ENCODE data around the gene RPUSD3.
"Not testable (repeated sequence)": the region's sequence is repeated elsewhere in the genome, so short reads cannot be mapped to it uniquely, and the experiment has no call there.

The RPUSD3 gene

DNA sequence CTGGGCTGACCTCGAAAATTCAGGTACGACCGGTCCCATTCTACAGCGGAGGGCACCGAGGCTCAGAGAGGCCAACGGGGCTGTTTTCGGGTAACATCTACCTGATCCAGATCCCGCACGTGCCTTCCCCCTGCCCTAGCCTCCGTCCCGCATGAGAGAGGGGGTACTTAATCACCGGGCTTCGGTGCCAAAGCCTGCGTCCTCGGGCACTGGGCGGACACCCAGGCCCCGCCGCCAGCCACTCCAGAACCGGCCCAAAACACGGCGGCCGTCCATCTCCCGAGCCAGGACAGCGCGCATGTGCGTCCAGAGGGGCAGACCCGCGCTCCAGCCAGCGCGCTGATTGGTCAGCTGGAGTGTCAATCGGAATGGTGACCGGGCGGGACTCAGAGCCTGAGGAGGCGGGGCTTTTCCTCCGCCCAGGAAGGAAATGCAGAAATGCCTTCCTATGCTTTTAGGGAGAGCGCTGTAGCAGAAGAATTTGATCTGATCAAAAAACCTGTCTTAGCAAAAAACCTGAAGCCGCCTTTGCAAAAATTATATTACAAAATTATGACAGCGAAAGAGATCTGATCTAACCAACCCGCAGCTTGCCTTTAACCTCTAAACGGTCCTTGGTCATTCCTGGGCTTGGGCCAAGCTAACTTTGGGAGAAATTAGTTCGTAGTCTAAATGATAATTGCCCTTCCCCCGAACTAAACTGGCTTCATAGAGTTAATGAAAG is at the start of gene RPUSD3:
TSS of gene RPUSD3 (minus strand) at position 294 of the 724 bp plus-strand sequence. CDS start at position 276, 18 bp downstream.
- peak; percentile 83 for DNase-seq (ENCODE audit: low spot score)

DNA sequence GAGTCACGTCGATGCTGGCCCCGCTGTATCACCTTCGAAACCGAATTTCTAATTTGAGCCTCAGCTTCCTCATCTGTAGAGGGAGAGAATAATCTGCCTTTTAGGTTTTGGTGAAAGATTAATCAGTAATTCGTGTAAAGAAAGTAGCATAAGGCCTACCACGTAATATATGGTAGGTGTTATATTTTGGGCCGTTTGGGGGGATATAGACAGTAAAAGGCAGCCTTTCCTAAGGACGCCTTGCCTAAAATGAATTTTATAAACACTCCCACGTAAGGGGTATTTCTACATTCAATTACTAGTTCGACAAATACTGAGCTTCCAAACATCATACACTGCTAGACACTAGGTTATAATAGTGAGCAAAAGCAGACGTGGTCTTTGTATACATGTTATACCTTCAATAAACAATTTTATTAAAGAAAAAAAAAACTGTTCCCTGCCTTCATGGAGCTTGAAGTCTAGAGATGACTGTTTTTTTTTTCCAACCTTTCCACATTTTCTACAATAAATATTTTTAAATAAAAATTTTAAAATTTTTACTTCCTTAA is 47.3 kb upstream of the RPUSD3 start:
- no peak for DNase-seq (ENCODE audit: low spot score)

- DNase-seq (ENCODE audit: low spot score) = peak; percentile 75
These were observed 46.7 kb upstream of the RPUSD3 start, which contains the start of gene JAGN1 for GRCh38 chr3:9890249-9891071. TSS of gene JAGN1 (plus strand) at chr3:9890610. CDS start at chr3:9890723, 113 bp downstream.

- no peak for DNase-seq (ENCODE audit: low spot score)
These were observed 45.6 kb upstream of the RPUSD3 start for GRCh38 chr3:9889405-9889804.

DNA sequence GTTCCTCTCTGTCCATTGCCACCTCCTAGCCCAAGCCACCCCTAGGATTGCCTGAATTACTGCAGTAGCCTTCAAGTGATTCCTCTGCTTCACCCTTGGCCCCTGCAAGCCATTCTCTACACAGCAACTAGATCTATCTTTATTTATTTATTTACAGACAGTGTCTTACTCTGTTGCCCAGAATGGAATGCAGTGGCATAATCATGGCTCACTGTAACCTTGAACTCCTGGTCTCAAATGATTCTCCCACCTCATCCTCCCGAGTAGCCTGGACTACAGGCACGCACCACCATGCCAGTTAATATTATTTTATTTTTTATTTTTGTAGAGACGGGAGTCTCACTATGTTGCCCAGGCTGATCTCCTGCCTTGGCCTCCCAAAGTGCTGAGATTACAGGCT is 44.7 kb upstream of the RPUSD3 start:
- no peak for DNase-seq (ENCODE audit: low spot score)

- DNase-seq (ENCODE audit: low spot score) = no peak
These were observed 43.7 kb upstream of the RPUSD3 start for GRCh38 chr3:9887480-9887879.

DNA sequence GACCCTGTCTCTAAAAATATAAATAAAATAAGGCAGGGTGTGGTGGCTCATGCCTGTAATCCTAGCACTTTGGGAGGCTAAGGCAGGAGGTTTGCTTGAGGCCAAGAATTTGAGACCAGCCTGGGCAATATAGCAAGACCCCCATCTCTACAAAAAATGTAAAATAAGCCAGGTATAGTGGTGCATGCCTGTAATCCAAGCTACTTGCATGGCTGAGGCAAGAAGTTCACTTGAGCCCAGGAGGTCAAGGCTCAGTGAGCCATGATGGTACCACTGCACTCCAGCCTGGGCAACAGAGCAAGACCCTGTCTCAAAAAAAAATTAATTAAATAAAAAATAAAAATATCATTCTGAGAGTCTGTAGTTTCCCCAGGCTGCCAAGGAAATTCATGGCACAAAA is 42.5 kb upstream of the RPUSD3 start:
- no peak for DNase-seq (ENCODE audit: low spot score)

DNA sequence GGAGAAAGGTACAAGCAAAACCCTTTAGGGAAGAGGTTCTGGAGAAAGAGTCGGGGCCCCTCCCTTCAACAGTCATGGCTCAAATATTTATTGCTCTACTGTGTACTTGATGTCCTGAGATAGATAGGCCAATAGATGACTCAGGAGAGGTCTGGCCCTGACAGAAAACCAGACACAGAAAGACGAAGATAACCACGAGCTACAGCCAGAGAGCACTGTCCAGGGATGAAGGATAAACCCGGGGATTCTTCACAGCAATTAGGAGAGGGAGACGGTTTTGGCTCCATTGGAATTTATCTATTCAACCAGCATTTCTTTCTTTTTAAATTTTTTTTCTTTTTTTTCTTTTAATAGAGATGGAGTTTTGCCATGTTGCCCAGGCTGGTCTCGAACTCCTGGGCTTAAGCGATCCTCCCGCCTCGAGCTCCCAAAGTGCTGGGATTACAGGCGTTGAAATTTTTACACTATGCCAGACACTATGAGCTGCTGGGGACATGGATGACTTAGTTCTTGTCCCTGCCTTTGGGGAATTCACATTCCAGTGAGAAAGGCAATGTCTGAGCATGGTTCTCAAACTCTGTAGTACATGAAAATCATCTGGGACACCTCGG is 40.9 kb upstream of the RPUSD3 start:
- peak; percentile 90 for DNase-seq (ENCODE audit: low spot score)

- DNase-seq (ENCODE audit: low spot score) = no peak
These were observed 40.1 kb upstream of the RPUSD3 start for GRCh38 chr3:9883706-9884554.

GRCh38 chr3:9881441-9881840 is 37.6 kb upstream of the RPUSD3 start:
- DNase-seq (ENCODE audit: low spot score) = no peak

- DNase-seq (ENCODE audit: low spot score) = no peak
These were observed 36.2 kb upstream of the RPUSD3 start, which contains the start of gene CIDEC for GRCh38 chr3:9879830-9880549. TSS of gene CIDEC (minus strand) at chr3:9880253. CDS start at chr3:9878486, 1,767 bp downstream.

DNA sequence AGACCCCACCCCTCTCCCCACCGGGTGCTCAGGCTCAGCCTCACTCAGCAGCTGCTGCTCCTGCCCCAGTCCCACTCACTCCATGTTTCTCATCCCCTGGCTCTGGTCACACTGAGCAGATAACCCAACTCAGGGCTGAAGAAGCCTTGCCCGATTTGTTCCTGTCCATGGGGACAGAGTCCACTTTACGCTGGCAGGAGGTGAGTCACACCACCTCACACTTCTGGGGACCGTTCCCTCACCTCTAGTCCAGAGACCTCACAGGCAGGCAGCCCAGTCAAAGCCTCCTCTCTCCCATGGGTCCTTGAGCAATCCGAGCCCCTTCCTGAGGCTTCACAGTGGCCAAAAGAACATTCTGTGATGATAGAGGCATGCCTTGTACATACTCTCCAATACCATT is 34.9 kb upstream of the RPUSD3 start:
- peak; percentile 53 for DNase-seq (ENCODE audit: low spot score)

DNA sequence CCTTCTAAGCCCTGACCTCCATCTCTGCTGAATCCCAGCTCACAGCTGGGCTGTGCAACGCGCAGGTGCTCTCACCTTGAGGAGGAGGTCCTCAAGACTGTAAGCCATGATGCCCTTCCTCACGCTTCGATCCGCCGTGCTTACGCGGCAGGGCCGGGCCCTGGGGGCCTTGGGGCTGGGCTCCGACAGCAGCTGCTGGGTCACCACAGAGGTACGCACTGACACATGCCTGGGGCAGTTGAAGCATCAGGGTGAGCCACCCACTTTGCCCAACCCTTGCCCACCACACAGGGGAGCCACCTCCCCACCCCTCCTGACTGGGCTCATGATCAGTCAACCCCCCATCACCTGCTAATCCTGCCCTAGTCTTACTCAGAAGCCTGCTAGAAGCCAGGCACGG is 33.2 kb upstream of the RPUSD3 start:
- DNase-seq (ENCODE audit: low spot score) = no peak

GRCh38 chr3:9876255-9876654 is 32.4 kb upstream of the RPUSD3 start:
- DNase-seq (ENCODE audit: low spot score) = not testable (repeated sequence)

DNA sequence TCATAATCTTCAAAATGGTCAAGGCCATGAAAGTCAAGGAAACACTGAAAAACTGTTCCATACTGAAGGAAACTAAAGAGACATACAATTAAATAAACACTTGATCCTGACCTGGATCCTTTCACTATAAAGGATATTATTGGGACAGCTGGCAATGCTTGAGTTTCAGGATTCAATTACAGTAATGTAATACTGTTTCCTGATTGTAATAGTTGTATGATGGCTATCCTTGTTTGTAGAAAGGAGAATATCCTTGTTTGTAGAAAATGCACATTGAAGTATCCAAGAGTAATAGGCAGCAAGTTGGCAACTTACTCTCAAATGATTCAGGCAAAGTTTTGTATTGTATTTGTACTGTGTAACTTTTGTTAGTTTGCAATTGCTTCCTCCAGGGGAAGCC is 31.6 kb upstream of the RPUSD3 start:
- no peak for DNase-seq (ENCODE audit: low spot score)

GRCh38 chr3:9872067-9872466 is 28.3 kb upstream of the RPUSD3 start:
- not testable (repeated sequence) for DNase-seq (ENCODE audit: low spot score)

GRCh38 chr3:9870978-9871377 is 27.2 kb upstream of the RPUSD3 start:
- no peak for DNase-seq (ENCODE audit: low spot score)

DNA sequence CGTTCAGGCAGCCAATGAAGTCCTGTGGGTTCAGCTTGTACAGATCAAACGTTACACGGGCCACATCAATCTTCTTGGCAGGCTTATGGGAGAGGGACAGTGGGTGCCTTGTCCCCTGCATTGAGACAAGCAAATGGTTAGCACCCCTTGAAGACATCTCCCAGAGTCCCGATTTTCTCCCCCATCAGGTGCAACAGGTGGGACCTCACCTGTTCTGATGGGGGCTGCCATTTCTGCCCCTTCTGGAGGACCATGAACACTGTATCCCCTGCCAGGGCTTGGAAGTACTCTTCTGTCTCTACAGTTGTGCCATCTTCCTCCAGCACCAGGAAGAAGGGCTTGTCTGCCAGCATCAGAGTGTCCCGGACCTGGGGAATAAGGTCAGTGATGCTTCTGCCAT is 26.1 kb upstream of the RPUSD3 start:
- DNase-seq (ENCODE audit: low spot score) = no peak

DNA sequence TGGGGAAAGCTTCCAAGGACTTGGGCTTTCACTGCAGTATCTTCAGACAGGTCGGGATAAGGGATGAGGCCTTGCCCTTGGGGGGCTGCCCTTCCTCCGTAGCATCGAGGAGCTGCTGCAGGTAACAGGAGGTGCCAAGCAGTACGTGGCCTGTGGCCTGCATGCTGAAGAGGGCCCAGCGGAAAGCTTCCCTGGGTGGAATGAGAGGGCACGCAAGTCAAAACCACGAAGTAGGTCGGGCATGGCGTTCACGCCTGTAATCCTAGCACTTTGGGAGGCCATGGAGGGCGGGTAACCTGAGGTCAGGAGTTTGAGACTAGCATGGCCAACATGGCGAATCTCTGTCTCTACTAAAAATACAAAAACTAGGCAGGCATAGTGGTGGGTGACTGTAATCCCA is 23.3 kb upstream of the RPUSD3 start:
- DNase-seq (ENCODE audit: low spot score) = no peak

- DNase-seq (ENCODE audit: low spot score) = no peak
These were observed 22.8 kb upstream of the RPUSD3 start for GRCh38 chr3:9866639-9867038.

DNA sequence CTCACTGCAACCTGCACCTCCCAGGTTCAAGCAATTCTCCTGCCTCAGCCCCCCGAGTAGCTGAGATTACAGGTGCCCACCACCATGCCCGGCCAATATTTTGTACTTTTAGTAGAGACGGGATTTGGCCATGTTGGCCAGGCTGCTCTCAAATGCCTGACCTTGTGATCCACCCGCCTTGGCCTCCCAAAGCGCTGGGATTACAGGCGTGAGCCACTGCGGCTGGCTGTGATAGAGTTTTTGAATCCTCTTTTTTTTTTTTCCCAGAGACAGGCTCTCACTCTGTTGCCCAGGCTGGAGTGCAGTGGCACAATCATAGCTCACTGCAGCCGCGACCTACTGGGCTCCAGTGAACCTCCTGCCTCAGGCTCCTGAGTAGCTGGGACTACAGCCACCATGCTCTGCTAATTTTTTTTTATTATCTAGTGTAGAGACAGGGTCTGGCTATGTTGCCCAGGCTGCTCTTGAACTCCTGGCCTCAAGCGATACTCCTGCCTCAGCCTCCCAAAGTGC is 21.4 kb upstream of the RPUSD3 start:
- not testable (repeated sequence) for DNase-seq (ENCODE audit: low spot score)

All from SW480 (cell line).